GM21717 (cell line): ENCODE data around the gene ADCY3.

ENCODE experiments used
- ATAC-seq: cut with Tn5 transposase; IDR thresholded peaks from one replicate; pipeline ENCODE4 v1.9.1; 2021; ENCODE audit warnings: mild to moderate bottlenecking, moderate library complexity; ENCODE audit not compliant: unreplicated experiment

The ADCY3 gene

DNA sequence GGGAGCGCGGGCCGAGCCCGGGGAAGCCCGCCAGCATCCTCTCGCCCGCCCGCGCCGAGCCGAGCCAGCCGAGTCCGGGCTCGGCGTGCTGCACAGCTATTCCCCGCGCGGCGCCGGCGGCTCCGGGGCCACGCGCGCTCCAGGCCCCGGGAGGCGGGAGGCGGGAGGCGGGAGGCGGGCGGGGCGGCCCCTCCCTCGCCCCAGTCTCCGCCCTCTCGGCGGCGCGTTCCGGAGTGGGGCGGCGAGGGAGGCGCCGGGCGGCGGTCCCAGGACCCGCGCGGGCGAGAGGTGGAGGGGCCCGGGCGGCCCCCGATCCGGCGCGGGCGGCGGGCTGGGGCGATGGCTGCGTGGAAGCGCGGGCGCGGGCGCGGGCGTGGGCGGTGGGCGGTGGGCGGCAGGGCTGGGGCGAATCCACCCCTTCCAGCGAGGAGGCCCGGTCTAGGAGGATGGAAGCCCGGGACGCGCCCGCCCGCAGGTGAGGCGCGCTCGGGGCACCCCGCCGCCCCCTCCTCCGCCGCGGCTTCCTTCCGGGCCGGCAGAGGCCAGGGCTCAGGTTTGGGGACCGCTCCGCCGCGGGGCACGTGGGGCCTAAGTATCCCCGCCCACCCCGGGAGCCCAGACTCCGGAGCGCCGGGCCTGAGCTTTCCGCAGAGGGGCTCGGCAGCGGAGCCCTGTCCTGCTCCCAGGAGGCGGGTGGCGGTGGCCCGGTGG is at the start of gene ADCY3:
TSS of gene ADCY3 (minus strand) at position 140 of the 711 bp plus-strand sequence. CDS start 1,250 bp downstream, outside the sequence.
- peak; percentile 50 for ATAC-seq

DNA sequence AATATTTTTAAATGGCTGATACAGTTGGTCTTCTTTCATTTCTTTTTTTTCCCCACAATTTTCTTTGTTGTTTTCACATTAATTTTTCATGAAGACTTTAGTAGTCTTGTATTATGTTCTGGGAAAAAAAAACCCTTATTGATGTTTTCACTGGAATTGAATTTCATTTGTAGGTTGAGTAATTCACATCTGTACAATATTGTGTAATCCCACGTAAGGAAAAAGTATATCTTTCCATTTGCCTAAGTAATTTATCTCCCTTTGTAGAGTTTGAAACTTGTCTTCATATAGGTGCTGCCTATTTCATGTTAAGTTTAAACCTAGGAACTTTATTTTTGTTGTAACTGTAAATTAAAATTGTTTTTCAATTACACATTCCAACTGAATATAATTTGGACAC is 49.7 kb upstream of the ADCY3 start:
- no peak for ATAC-seq

DNA sequence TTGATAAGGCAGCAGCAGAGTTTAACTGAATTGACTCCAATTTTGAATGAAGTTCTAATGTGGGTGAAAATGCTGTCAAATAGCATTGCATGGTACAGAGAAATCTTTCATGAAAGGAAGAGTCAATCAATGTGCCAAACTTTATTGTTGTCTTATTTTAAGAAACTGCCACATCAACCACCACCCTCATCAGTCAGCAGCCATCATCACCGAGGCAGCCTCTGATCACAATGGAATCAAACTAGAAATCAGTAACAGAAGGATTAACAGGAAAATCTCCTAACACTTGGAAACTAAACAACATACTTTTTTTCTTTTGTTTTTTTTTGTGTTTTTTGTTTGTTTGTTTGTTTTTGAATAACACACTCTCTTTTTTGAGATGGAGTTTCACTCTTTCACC is 41.9 kb upstream of the ADCY3 start:
- ATAC-seq: no peak

DNA sequence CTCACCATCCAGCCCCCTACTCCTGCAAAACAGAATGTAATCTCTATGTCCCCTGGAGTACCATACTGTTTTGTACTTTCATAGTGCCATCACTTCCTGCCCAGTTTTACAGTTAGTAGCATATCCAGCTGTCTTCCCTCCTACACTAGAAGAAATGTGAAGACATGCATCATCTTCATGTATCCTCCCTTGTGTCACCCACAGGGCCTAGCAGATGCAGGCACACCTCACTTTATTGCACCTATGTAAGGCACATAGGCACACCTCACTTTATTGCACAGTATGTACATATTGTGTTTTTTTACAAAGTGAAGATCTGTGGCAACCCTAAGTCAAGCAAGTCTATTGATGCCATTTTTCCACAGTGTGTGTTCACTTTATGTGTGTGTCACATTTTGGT is 39.7 kb upstream of the ADCY3 start:
- no peak for ATAC-seq

DNA sequence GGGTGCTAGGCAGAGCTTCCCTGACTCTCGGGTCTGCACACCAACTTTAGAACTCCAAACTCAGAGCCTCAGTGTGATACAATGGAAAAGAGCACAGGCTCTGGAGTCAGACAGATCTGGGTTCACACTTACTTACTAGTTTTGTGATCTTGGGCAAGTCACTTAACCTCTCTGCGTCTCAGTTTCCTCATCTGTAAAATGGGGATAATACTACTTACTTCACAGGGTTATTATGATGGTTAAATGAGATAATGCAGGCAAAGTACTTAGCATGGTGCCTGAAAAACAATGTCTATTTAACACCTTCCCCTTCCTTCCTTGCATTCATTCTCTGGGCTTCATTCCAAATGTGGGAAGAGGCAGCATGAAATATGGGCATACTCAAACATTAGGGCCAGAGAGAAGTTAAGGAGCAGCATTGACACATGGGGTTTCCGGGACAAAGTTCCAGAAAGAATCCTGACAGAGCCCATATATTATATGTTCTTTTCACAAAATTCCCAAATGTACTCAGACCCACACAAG is 38.4 kb upstream of the ADCY3 start:
- ATAC-seq: no peak

DNA sequence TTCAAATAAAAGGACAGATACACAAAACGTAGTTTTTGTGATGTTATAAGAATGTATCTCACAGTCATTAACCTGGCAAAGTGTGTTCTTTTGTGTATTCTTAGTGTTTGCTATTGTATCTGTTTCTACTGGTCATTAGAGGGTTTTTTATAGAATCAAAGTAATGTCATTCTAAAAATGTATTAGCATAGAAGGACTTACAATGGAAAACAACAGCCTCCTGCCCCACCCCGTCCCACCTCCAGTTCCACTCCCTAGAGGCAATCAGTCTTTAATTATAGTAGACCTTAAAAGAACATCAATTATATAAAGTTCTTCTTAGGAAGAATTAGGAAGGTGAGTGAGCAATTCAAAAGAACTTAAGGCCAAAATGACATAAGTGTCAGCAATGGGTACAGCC is 37.9 kb upstream of the ADCY3 start:
- no peak for ATAC-seq

DNA sequence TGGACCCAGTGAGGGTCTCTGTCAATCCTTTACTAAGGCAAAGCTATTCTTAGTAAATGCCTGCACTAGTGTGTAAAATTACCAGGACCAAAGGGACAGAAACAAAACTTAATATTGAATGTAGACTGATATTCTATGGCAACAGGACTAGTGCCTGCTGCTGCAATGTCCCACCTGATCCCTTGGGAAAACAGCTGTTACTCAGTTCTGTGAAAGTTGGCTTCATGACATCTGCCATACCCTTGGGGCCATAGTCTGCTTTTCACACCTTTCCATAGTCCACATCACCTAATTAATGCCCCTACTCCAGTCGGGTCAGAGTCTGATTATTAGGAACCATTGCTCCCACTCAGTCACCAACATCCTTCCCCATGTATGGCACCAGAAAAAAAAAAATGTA is 37.2 kb upstream of the ADCY3 start:
- no peak for ATAC-seq

DNA sequence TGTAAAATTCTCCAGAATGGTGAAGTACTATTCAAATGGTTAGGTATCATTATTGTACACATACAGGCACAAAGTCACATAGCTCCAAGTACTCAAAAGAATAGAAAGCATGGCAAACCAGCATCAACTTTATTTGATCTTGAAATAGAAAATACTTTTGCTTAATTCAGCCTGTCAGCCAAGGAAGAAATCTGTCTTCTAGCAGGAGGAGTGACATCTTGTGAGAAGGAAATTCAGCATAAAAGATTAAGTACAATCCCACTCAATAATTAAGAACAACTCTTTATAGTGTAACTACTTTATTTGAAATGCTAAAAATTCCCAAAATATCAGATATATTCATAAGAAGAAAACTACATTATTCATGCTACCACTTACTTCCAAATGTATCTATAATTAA is 35.9 kb upstream of the ADCY3 start:
- no peak for ATAC-seq

DNA sequence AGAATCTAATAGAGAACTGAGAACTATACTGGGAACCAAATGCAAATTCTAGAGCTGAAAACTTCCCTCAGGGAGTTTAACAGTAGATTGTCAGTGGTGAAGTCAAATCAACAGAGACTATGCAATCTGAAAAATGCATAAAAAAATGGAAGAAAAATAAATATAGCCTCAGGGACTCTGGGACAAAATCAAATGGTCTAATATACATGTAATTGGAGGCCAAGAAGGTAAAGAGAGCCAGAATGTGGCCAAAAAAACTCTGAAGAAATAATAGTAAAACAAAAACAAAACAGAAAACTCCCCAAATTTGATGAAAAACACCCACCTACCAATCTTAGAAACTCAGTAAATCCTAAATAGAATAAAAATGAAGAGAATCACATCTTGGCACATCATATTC is 35.2 kb upstream of the ADCY3 start:
- no peak for ATAC-seq

DNA sequence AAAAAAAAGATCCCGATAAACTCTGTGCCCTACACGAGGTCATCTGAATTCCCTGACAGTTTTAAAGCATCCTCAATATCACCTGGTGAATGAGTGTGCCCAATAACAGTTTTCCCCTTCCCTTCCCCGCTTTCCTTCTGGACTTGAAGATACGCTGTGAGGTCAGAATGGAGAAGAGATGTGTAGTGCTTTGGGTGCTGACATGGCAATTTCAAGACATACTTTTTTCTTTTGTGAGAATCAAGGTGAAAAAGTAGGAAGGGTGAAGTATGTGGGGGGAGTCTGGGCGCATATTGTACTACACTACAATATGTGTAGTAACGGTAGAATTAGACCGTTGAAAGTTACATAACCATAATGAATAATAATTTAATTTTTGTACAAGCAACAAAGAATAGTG is 30.1 kb upstream of the ADCY3 start:
- no peak for ATAC-seq

DNA sequence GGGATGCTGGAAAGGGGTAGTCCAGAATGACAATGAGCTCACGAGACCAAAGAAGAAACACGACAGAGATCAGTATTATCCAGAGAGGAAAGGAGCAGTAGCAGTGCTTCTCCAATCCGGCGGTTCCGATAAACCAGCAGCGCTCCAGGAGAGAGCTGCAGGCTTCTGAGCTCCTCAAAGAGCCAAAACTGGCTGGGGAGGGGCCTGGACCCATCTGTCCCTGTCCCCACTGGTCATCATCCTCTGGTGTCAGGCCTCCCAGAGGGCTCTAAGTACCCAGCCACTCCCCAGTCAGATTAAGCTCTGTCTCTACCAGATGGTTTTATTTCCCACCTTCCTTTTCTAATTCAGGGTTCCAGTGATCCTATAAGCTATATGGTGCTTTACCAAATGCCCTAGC is 28.5 kb upstream of the ADCY3 start:
- ATAC-seq: no peak

DNA sequence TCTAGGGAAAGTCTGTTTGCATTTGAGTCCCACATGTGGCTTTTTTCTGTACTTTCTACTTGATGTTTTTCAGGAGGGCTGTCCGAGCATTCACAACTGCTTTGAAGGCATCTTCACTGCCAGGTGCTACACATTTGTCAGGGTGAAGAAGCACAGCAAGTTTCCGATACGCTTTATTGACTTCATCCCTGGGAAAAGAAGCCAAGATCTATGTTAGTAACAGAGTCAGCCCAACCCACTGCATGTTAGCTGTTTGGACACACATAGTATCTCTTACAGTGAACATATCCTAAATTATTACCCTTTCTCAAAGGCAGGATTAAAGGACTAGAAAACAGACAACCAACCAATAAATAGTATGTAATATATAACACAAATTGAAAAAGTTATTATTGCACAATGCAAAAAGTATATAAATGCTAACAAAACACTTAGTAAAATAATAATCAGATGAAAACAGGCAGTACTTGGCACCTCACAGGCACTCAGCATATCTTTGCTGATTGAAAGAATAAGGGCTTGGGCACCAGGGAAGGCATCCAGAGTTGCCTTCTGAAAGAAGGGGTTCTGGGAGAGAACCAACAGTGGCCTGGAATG is 27.6 kb upstream of the ADCY3 start:
- no peak for ATAC-seq

DNA sequence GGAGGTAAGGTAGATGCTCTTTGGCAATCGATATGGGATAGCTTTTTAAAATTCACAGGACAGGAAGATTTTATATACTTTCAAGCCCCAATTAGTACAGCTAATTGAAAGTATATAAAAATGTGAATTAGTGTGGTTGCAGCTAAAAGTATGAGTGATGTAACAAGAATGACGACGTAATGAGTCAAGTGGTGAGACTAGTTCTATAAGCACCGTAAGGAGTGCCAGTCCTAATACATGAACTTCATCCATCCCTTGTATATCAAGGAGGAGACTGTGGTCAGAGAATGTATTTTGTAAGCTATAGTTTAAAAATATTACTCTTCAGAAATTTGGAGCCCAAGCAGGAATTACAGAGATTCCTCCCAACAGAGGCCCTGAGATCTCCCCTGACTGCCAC is 25.9 kb upstream of the ADCY3 start:
- no peak for ATAC-seq

DNA sequence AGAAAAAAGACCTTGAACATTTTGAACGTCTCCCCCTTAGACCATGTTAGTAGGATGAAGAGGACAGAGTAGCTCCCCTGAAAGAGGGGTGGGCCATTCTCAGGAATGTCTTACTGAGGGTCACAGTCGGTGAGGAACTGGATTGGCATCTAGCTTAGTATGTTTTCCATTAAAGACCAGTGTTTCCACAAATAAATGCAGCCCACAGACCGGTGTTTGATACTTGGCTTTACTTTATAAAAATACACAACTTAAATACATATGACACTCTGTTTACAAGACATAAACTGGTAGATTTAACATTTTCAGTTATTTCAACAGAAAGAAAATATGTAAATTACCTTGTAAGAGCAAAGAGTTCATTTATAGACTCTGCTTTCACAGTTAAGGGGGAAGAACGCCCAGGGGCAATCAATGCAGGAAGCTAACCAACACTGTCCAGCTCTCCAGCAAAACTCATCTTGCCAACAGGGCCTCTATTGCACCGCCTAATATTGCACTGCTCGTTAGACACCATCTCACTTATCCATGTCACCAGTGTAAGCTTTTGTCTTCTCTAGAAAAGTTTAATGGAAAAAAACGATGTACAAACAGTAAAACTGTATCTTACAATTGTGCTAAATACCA is 23.5 kb upstream of the ADCY3 start:
- ATAC-seq: no peak

DNA sequence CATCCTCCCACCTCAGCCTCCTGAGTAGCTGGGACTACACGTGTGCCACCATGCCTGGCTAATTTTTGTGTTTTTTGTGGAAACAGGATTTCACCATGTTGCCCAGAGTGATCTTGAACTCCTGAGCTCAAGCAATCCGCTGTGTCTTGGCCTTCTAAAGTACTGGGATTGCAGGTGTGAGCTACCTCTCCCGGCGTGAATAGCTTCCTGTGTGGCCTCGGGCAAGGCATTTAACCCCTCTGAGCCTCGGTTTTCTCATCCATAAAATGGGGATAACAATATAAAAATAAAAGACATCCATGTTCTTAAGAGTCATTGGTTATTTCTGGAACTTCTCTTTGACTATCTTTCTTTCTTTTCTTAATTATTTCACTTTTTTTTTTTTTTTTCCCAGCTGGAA is 19.3 kb upstream of the ADCY3 start:
- no peak for ATAC-seq

DNA sequence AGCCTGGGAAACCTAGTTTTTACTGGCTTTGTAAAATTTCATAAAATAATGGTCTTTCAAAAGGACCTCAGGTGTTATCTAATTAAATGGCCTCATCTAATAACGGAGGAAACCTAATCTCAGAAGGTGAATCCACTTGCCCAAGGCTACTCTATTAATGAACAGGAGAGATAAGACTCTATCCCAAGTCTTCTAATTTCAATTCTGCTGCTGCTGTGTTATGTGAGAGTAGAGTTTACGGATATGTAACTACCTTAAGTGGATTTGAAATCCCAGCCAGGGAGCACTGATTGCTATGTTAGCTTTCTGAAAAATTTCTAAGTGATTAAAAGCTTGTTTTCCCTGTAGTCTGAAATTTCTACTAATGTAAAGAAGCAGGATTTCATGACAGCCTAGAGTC is 17.2 kb upstream of the ADCY3 start:
- ATAC-seq: no peak

DNA sequence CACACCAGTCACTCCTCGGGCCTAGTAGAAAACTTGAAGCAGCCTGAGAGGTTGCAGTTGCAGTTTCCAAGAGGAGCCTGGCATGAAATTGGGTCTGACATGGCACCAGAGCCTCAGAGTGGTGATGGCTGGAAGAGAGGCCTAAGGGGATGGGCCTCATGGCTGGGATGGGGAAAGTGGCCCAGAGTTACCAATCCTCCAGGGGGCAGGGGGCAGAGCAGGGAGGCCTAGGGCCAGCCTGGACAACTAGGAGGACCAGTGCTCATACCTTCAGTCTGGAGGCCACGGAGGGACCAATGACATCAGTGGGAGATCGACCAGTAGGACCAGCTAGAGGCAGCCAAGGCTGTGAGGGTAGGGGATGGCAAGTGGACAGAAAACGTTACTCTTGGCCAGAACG is 15.1 kb upstream of the ADCY3 start:
- no peak for ATAC-seq

DNA sequence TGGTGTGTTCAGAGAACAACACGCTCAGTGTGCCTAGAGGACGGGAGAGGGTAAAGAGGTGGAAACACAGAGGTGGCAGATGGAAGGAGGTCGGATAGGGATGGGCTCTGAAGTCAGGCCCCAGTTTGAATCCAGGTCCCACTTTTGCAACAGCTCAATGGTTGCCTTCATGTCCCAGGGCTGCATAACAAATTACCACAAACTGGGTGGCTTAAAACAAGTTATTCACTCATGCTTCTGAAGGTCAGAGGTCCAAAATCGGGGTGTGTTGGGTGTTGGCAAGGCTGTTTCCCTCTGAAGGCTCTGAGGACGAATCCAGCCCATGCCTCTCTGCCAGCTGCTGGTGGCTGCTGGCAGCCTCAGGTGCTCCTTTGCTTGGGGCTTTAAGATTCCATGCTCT is 12.7 kb upstream of the ADCY3 start:
- no peak for ATAC-seq

DNA sequence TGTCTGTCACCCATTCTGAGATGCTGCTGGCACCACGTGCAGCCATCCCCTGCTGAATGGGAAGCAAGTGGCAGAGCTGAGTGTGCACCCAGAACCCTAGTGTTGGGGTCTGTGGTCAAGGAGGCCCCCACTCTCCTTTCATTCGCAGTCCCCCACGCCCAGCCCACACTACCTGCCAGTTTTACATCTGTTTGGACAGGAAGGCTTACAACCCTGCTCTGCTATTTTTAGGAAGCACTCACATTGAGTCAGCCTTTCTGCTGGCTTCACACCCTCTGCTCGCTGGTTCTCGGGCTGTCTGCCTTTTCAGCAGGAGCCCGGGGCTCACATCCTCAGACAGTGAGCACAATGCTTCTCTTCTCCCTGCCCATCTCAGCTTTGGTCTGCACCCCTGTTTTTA is 10.7 kb upstream of the ADCY3 start:
- ATAC-seq: peak; percentile 81

DNA sequence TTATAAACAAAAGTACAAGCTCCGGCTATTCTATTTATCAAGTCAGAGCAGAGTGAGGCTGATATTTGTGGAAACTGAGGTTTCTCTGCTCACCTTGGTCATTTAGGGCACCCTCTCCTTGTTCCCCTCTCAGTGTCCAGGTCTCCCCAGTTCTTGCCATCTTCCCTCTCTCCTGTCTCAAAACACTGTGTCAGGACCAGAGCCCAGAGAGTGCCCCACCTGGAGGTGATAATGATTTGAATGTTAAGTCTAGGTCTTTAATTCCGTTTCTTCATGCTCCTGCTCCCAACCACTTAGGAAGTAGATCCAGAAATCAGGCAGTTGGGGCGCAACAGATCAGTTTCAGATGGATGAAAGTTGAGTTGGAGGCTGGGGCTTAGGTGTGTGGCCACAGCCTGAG is 9.2 kb upstream of the ADCY3 start:
- no peak for ATAC-seq

DNA sequence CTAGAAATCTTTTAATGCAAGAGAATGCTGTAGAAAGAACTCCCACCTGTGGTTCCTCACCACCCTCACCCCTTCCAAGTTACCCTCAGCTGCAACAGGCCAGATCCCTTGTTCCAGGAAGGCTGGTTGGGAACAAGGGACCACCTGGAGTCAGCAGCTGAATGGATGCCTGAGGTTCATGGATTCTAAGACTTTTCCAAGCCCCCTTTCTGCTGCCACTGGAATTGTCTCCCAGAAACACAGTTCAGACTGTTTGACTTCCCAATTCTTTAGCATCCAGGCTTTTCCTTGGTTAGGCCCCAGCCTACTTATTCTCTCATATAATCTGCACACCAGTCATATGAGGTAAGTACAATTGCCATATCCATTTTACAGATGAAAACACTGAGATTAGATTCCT is 8.0 kb upstream of the ADCY3 start:
- no peak for ATAC-seq

DNA sequence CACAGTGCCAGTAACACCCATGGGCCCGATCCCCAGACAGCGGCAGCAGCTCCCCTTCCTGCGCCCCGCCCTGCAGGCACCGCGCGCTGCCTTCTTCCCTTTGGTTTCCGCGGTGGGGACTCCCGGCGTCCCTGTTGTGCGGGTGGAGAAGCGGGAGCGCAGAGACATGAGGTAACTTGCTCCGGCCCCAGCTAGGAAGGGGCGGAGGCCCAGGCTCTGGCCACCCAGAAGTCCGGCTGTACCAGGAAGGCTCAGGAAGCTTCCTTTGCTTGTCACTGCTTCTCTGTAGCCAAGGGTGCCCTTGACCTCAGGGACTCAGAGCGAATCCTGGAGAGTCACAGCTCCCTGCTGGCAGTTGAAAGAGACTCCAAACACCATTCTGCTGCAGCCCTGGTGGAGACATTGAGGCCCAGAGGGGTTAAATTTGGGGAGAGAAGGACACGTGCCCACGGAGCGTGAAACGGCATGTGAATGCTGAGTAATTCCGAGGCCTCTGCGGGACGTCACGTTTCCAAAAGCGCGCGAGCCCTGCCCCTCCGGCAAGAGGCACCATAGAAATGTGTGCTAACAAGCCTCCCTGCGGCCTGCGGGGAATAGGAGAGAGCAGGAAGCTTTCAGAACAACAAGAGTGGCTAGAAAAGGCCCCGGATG is 6.7 kb upstream of the ADCY3 start:
- ATAC-seq: no peak
